ENCODE data around the gene PTN.

- TF ChIP-seq EZH2 (IDR thresholded peaks at IDR 0.05) (no peak), CTCF (IDR thresholded peaks at IDR 0.05) (no peak), EZH2phosphoT487 (IDR thresholded peaks at IDR 0.05) (no peak)
Observed at GRCh38 chr7:137381045-137381444, 37.5 kb upstream of the PTN start.
